Measurements from ENCODE around the gene CDC5L.

CDC5L gene

GRCh38 chr6:44453146-44453545 lies 65.6 kb downstream of the CDC5L start:
- no peak for DNase-seq (ENCODE audit: low read depth)

GRCh38 chr6:44454198-44454597 lies 66.7 kb downstream of the CDC5L start:
- DNase-seq (ENCODE audit: low read depth): no peak

GRCh38 chr6:44456070-44456965 lies 68.8 kb downstream of the CDC5L start:
- DNase-seq (ENCODE audit: low read depth): peak; percentile 10

- no peak for DNase-seq (ENCODE audit: low read depth)
These were observed 69.4 kb downstream of the CDC5L start for GRCh38 chr6:44456966-44457292.

- DNase-seq (ENCODE audit: low read depth): no peak
These were observed 70.1 kb downstream of the CDC5L start for GRCh38 chr6:44457596-44457995.

GRCh38 chr6:44458551-44458950 lies 71.0 kb downstream of the CDC5L start:
- no peak for DNase-seq (ENCODE audit: low read depth)

GRCh38 chr6:44462335-44462734 lies 74.8 kb downstream of the CDC5L start:
- no peak for DNase-seq (ENCODE audit: low read depth)

- DNase-seq (ENCODE audit: low read depth): no peak
These were observed 75.6 kb downstream of the CDC5L start for GRCh38 chr6:44462797-44463727.

- no peak for DNase-seq (ENCODE audit: low read depth)
These were observed 76.4 kb downstream of the CDC5L start for GRCh38 chr6:44463728-44464450.

GRCh38 chr6:44464527-44465310 lies 77.2 kb downstream of the CDC5L start:
- peak; percentile 30 for DNase-seq (ENCODE audit: low read depth)

GRCh38 chr6:44466955-44467354 lies 79.4 kb downstream of the CDC5L start:
- no peak for DNase-seq (ENCODE audit: low read depth)

GRCh38 chr6:44468835-44469234 lies 81.3 kb downstream of the CDC5L start:
- no peak for DNase-seq (ENCODE audit: low read depth)

- DNase-seq (ENCODE audit: low read depth): no peak
These were observed 82.6 kb downstream of the CDC5L start for GRCh38 chr6:44470115-44470464.

GRCh38 chr6:44470746-44471145 lies 83.2 kb downstream of the CDC5L start:
- DNase-seq (ENCODE audit: low read depth): no peak

- DNase-seq (ENCODE audit: low read depth): no peak
These were observed 83.9 kb downstream of the CDC5L start for GRCh38 chr6:44471271-44471981.

- no peak for DNase-seq (ENCODE audit: low read depth)
These were observed 84.9 kb downstream of the CDC5L start for GRCh38 chr6:44472250-44472945.

- no peak for DNase-seq (ENCODE audit: low read depth)
These were observed 86.1 kb downstream of the CDC5L start for GRCh38 chr6:44473393-44474189.

- DNase-seq (ENCODE audit: low read depth): no peak
These were observed 86.7 kb downstream of the CDC5L start for GRCh38 chr6:44474190-44474631.

- no peak for DNase-seq (ENCODE audit: low read depth)
These were observed 87.1 kb downstream of the CDC5L start for GRCh38 chr6:44474643-44475042.

GRCh38 chr6:44475417-44475778 lies 87.9 kb downstream of the CDC5L start:
- no peak for DNase-seq (ENCODE audit: low read depth)

Measured in GM04503 (cell line).